Thyroid gland (tissue), 4 donors: ENCODE measurements around the gene GRB10.

Source experiments
- CTCF ChIP-seq, 6 experiments: fragments of 200-600 bp in 3 of 6; fragments of 450-650 bp in 3 of 6; sonication (generic) in 3 of 6; IDR thresholded peaks; one replicate each; pipeline ENCODE4 v1.5.1; 2016 to 2019; ENCODE audit warnings: antibody characterized with exemption in 6 of 6, mild to moderate bottlenecking in 2 of 6, inconsistent platforms in 1 of 6, moderate library complexity in 1 of 6
- POLR2A ChIP-seq, 2 donors: fragments of 450-650 bp; IDR thresholded peaks; one replicate each; pipeline ENCODE4 v1.6.1; 2017; ENCODE audit warnings: antibody characterized with exemption in 2 of 2, mild to moderate bottlenecking in 2 of 2, moderate library complexity in 1 of 2

GRCh38 chr7:50610521-50611277, 172.0 kb downstream of the GRB10 start:
- TF ChIP-seq CTCF (IDR thresholded peaks at IDR 0.05) (no peak), POLR2A (IDR thresholded peaks at IDR 0.05) (no peak)
